ENCODE results near the gene KAZN.

The KAZN gene

GRCh38 chr1:15094719-15095495 is 496.4 kb downstream of the KAZN start:
- TF ChIP-seq, protein P1, sequence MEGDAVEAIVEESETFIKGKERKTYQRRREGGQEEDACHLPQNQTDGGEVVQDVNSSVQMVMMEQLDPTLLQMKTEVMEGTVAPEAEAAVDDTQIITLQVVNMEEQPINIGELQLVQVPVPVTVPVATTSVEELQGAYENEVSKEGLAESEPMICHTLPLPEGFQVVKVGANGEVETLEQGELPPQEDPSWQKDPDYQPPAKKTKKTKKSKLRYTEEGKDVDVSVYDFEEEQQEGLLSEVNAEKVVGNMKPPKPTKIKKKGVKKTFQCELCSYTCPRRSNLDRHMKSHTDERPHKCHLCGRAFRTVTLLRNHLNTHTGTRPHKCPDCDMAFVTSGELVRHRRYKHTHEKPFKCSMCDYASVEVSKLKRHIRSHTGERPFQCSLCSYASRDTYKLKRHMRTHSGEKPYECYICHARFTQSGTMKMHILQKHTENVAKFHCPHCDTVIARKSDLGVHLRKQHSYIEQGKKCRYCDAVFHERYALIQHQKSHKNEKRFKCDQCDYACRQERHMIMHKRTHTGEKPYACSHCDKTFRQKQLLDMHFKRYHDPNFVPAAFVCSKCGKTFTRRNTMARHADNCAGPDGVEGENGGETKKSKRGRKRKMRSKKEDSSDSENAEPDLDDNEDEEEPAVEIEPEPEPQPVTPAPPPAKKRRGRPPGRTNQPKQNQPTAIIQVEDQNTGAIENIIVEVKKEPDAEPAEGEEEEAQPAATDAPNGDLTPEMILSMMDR (IDR thresholded peaks at IDR 0.05; ENCODE audit: borderline replicate concordance, control extremely low read depth, extremely low read depth, insufficient read depth, missing control alignments): no peak
- no peak for DNase-seq (ENCODE audit: low spot score)
- in situ Hi-C loops (cut with MboI; ENCODE audit: low sequenced_read_pairs, unreplicated experiment): no loop called here

GRCh38 chr1:15095496-15095875 is 497.0 kb downstream of the KAZN start:
- DNase-seq (ENCODE audit: low spot score): no peak
- TF ChIP-seq, protein P1 (IDR thresholded peaks at IDR 0.05; ENCODE audit: borderline replicate concordance, control extremely low read depth, extremely low read depth, insufficient read depth, missing control alignments): no peak
- in situ Hi-C loops (cut with MboI; ENCODE audit: low sequenced_read_pairs, unreplicated experiment): no loop called here

DNA sequence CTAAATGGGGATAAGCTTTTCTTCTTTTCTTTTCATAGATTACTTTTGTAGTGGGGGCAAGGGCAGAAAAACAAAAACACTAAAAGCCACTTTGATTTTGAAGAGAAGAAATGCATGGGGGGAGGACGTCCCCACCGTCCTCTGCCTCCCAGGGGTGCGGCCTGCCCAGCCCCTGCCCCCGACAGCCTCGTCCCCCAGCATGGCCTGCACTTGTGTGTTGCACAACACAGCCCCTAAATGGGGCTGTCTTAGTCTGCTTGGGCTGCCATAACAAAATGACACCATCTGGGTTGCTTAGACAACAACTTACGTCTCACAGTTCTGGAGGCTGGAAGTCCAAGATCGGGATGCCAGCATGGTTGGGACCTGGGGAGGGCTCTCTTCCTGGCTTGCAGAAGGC is 497.8 kb downstream of the KAZN start:
- TF ChIP-seq, protein P1 (IDR thresholded peaks at IDR 0.05; ENCODE audit: borderline replicate concordance, control extremely low read depth, extremely low read depth, insufficient read depth, missing control alignments): no peak

GRCh38 chr1:15098176-15099125 is 500.0 kb downstream of the KAZN start:
- in situ Hi-C loops (cut with MboI; ENCODE audit: low sequenced_read_pairs, unreplicated experiment): no loop called here
- no peak for DNase-seq (ENCODE audit: low spot score)
- TF ChIP-seq, protein P1 (IDR thresholded peaks at IDR 0.05; ENCODE audit: borderline replicate concordance, control extremely low read depth, extremely low read depth, insufficient read depth, missing control alignments): no peak

More for the DNA sequence above, 497.8 kb downstream of the KAZN start:
- DNase-seq (ENCODE audit: low spot score): no peak
- in situ Hi-C loops (cut with MboI; ENCODE audit: low sequenced_read_pairs, unreplicated experiment): no loop called here

- in situ Hi-C loops (cut with MboI; ENCODE audit: low sequenced_read_pairs, unreplicated experiment): no loop called here
- TF ChIP-seq, protein P1 (IDR thresholded peaks at IDR 0.05; ENCODE audit: borderline replicate concordance, control extremely low read depth, extremely low read depth, insufficient read depth, missing control alignments): no peak
- no peak for DNase-seq (ENCODE audit: low spot score)
Measured at GRCh38 chr1:15099441-15100120, 501.1 kb downstream of the KAZN start.
